ENCODE data around the gene GABRG3.

DNA sequence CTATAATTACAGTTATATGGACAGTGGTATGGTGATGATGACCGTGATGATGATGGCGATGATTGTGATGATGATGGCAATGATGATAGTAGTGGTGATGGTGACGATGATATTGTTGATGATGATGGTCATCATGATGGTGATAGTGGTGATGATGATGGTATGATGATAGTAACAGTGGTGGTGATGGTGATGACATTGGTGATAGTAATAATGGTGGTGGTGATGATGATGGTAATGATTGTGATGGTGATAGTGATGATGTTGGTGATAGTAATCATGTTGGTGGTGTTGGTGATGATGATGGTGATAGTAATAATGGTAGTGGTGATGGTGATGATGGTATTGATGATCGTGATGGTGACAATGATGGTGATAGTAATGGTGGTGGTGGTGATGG is 504.4 kb downstream of the GABRG3 start:
- TF ChIP-seq POLR2AphosphoS5 (IDR thresholded peaks at IDR 0.05; ENCODE audit: low read depth, low read length) (no peak), POLR2A (IDR thresholded peaks at IDR 0.05; ENCODE audit: low read depth, low read length) (no peak), POU2F2 (IDR thresholded peaks at IDR 0.05; ENCODE audit: low read depth, low read length) (no peak)

Data from GM12891 (cell line).